ENCODE results near the gene GRB7.
"Not testable (repeated sequence)": the region's sequence is repeated elsewhere in the genome, so short reads cannot be mapped to it uniquely, and the experiment has no call there.

GRB7 gene

GRCh38 chr17:39709319-39709997 lies 28.3 kb upstream of the GRB7 start:
- in situ Hi-C loops (cut with MboI; ENCODE audit: low sequenced_read_pairs, unreplicated experiment), result no loop called here
- no peak for DNase-seq (ENCODE audit: low spot score)
- TF ChIP-seq, protein P1, sequence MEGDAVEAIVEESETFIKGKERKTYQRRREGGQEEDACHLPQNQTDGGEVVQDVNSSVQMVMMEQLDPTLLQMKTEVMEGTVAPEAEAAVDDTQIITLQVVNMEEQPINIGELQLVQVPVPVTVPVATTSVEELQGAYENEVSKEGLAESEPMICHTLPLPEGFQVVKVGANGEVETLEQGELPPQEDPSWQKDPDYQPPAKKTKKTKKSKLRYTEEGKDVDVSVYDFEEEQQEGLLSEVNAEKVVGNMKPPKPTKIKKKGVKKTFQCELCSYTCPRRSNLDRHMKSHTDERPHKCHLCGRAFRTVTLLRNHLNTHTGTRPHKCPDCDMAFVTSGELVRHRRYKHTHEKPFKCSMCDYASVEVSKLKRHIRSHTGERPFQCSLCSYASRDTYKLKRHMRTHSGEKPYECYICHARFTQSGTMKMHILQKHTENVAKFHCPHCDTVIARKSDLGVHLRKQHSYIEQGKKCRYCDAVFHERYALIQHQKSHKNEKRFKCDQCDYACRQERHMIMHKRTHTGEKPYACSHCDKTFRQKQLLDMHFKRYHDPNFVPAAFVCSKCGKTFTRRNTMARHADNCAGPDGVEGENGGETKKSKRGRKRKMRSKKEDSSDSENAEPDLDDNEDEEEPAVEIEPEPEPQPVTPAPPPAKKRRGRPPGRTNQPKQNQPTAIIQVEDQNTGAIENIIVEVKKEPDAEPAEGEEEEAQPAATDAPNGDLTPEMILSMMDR (IDR thresholded peaks at IDR 0.05; ENCODE audit: borderline replicate concordance, control extremely low read depth, extremely low read depth, insufficient read depth, missing control alignments), result no peak

DNA sequence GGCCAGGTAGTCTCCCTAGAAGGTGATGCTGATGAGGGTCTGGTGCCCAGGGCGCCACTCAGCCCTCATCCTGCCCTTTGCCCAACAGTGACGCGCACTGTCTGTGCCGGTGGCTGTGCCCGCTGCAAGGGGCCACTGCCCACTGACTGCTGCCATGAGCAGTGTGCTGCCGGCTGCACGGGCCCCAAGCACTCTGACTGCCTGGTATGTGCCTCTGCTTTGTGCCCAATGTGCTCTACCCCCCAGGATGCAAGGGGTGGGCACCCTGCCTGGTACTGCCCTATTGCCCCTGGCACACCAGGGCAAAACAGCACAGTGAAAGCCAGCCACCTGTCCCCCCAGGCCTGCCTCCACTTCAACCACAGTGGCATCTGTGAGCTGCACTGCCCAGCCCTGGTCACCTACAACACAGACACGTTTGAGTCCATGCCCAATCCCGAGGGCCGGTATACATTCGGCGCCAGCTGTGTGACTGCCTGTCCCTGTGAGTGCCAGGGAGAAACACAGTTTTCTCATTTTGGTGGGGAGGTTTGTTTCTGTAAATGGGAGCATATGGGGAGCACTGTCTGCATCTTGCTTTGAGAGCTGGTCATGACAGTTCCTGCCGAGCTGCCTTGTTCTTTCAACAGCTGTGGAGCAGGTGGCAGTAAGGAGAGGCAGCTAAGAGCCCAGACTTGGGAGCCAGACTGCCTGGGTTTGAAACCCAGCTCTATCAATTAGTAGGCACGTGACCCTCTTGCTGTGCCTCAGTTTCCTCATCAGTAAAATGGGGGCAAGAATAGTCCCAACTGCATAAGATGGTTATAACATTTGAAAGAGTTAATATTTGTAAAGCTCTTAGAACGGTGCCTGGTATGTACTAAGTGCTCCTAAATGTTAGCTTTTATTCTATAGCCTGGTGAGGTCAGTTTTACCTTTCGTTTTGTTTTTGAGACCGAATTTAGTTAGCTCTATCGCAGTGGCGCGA lies 27.5 kb upstream of the GRB7 start:
- DNase-seq (ENCODE audit: low spot score), result no peak
- TF ChIP-seq, protein P1 (IDR thresholded peaks at IDR 0.05; ENCODE audit: borderline replicate concordance, control extremely low read depth, extremely low read depth, insufficient read depth, missing control alignments), result no peak
- in situ Hi-C loops (cut with MboI; ENCODE audit: low sequenced_read_pairs, unreplicated experiment), result no loop called here

DNA sequence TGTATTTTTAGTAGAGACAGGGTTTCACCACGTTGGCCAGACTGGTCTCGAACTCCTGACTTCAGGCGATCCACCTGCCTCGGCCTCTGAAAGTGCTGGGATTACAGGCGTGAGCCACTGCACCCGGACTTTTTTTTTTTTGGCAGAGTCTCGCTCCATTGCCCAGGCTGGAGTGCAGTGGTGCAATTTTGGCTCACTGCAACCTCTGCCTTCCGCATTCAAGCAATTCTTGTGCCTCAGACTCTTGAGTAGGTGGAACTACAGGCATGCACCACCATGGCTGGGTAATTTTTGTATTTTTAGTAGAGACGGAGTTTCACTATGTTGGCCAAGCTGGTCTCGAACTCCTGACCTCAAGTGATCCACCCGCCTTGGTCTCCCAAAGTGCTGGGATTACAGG lies 26.7 kb upstream of the GRB7 start:
- DNase-seq (ENCODE audit: low spot score); in situ Hi-C loops (cut with MboI; ENCODE audit: low sequenced_read_pairs, unreplicated experiment): not testable (repeated sequence)

GRCh38 chr17:39711851-39712250 lies 25.9 kb upstream of the GRB7 start:
- in situ Hi-C loops (cut with MboI; ENCODE audit: low sequenced_read_pairs, unreplicated experiment), result no loop called here
- TF ChIP-seq, protein P1 (IDR thresholded peaks at IDR 0.05; ENCODE audit: borderline replicate concordance, control extremely low read depth, extremely low read depth, insufficient read depth, missing control alignments), result no peak
- no peak for DNase-seq (ENCODE audit: low spot score)

GRCh38 chr17:39714234-39714633 lies 23.5 kb upstream of the GRB7 start:
- no peak for DNase-seq (ENCODE audit: low spot score)
- TF ChIP-seq, protein P1 (IDR thresholded peaks at IDR 0.05; ENCODE audit: borderline replicate concordance, control extremely low read depth, extremely low read depth, insufficient read depth, missing control alignments), result no peak
- in situ Hi-C loops (cut with MboI; ENCODE audit: low sequenced_read_pairs, unreplicated experiment), result no loop called here

GRCh38 chr17:39715375-39716072 lies 22.2 kb upstream of the GRB7 start:
- DNase-seq (ENCODE audit: low spot score), result no peak
- TF ChIP-seq, protein P1 (IDR thresholded peaks at IDR 0.05; ENCODE audit: borderline replicate concordance, control extremely low read depth, extremely low read depth, insufficient read depth, missing control alignments), result no peak
- in situ Hi-C loops (cut with MboI; ENCODE audit: low sequenced_read_pairs, unreplicated experiment), result no loop called here

Data from GM13976 (cell line).